Activated naive CD8-positive, alpha-beta T cell treated with anti-CD3 and anti-CD28 coated beads, Interleukin-2, amount 10 ng/mL, durations not matched to agents 7 days and 5 days (primary cell): ENCODE measurements around the gene MEI1. TPM values are rescaled to one million over a fixed set of nuclear protein-coding genes. Genes with fewer than 3 reads are reported as not detected.

Source experiments
- ATAC-seq: fragments of 150-1000 bp; cut with Tn5 transposase; one replicate; pipeline ENCODE4 v1.10.0; 2021; ENCODE audit warnings: low read depth, moderate library complexity
- POLR2A ChIA-PET: fragments of 350-600 bp; sonication (Branson Sonifier 250); formaldehyde crosslinking; loops from one replicate; lab custom pipeline; 2021; ENCODE audit warnings: antibody characterized with exemption; lab: Charles Lee
- DNase-seq: peaks from one replicate; pipeline ENCODE4 v3.0.0; 2021
- H3K27ac Mint-ChIP-seq: one replicate; pipeline ENCODE4 v1.8.0; 2022; ENCODE audit warnings: mild to moderate bottlenecking, mixed read lengths
- H3K27me3 Mint-ChIP-seq: one replicate; pipeline ENCODE4 v1.8.0; 2022; ENCODE audit warnings: mild to moderate bottlenecking, moderate library complexity, mixed read lengths
- H3K36me3 Mint-ChIP-seq: one replicate; pipeline ENCODE4 v1.8.0; 2021; ENCODE audit warnings: mild to moderate bottlenecking, mixed read lengths
- H3K4me1 Mint-ChIP-seq: one replicate; pipeline ENCODE4 v1.8.0; 2021; ENCODE audit warnings: mixed read lengths
- H3K4me3 Mint-ChIP-seq: one replicate; pipeline ENCODE4 v1.8.0; 2022; ENCODE audit warnings: mild to moderate bottlenecking, moderate library complexity, mixed read lengths
- H3K9me3 Mint-ChIP-seq: one replicate; pipeline ENCODE4 v1.8.0; 2021; ENCODE audit warnings: mixed read lengths
- total RNA-seq, 2 experiments: library from RNA; stranded (reverse); gene quantifications; one replicate each; pipeline ENCODE4 v1.2.3, GENCODE V29; 2021

The MEI1 gene
- total RNA-seq, 2 experiments from 2014 or later: 52.1 to 52.5 TPM

GRCh38 chr22:41810022-41810421 lies 110.7 kb downstream of the MEI1 start:
- H3K4me1 Mint-ChIP-seq: peaks cover 10% of the 10 kb centered on the region
- no peak overlapping the region for H3K4me3 Mint-ChIP-seq
- H3K9me3 Mint-ChIP-seq: no peaks in the 10 kb centered on the region
- ATAC-seq (no peak), DNase-seq (no peak)
- POLR2A ChIA-PET: interaction anchor here (0.7 to 1.3 kb wide), 2 partner anchors 9 to 63 kb away, joined by 3 to 5 read pairs; partner anchors contain the start of gene CCDC134
- H3K36me3 Mint-ChIP-seq: peaks cover 11% of the 10 kb centered on the region
- no peak overlapping the region for H3K27ac Mint-ChIP-seq
- no peaks in the 10 kb centered on the region for H3K27me3 Mint-ChIP-seq

- no peak for DNase-seq
- H3K9me3 Mint-ChIP-seq: no peaks in the 10 kb centered on the region
- H3K4me1 Mint-ChIP-seq: peaks cover 4% of the 10 kb centered on the region
- no peak overlapping the region for H3K27ac Mint-ChIP-seq
- ATAC-seq: no peak
- H3K4me3 Mint-ChIP-seq: no peak overlapping the region
- H3K36me3 Mint-ChIP-seq: peaks cover 13% of the 10 kb centered on the region
- H3K27me3 Mint-ChIP-seq: no peaks in the 10 kb centered on the region
- POLR2A ChIA-PET: interaction anchor here (1.9 kb wide), 1 partner anchor 12 kb away, joined by 4 read pairs; the partner anchor contains the start of gene CCDC134
Observed at GRCh38 chr22:41812805-41813545, 113.7 kb downstream of the MEI1 start.

GRCh38 chr22:41813726-41814410 lies 114.6 kb downstream of the MEI1 start:
- ATAC-seq (no peak), DNase-seq (no peak)
- H3K9me3 Mint-ChIP-seq: no peaks in the 10 kb centered on the region
- H3K4me3 Mint-ChIP-seq: no peak overlapping the region
- peaks cover 13% of the 10 kb centered on the region for H3K36me3 Mint-ChIP-seq
- no peaks in the 10 kb centered on the region for H3K27me3 Mint-ChIP-seq
- peaks cover 2% of the 10 kb centered on the region for H3K4me1 Mint-ChIP-seq
- no peak overlapping the region for H3K27ac Mint-ChIP-seq
- POLR2A ChIA-PET: no interaction called here

- Mint-ChIP-seq H3K4me3 (no peak overlapping the region), H3K27me3 (no peaks in the 10 kb centered on the region), H3K27ac (no peak overlapping the region), H3K4me1 (peaks cover 3% of the 10 kb centered on the region), H3K9me3 (no peaks in the 10 kb centered on the region), H3K36me3 (peaks cover 10% of the 10 kb centered on the region)
- DNase-seq: no peak
- no peak for ATAC-seq
- POLR2A ChIA-PET: interaction anchor here (0.7 kb wide), 1 partner anchor 17 kb away, joined by 3 read pairs; the partner anchor contains the start of gene SREBF2
Observed at GRCh38 chr22:41815716-41816115, 116.4 kb downstream of the MEI1 start.

DNA sequence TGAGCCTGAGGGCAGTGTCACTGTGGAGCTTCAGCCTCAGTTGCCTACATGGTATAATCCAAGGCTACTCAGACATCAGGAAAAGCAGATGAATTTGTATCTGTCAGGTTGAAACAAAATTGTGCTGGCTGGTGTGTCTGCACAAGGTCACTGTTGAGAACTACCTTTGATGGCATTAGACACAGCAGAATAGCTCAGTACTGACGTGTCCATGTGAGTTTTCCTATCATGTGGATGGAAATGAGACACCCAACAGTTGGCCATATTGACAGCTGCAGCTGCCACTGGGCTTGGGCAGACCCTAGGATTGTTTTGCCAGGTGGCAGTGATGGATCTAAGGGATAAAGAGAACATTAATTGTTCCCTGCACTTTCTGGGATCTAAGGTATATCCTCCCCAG lies 116.9 kb downstream of the MEI1 start:
- H3K4me3 Mint-ChIP-seq: no peak overlapping the region
- POLR2A ChIA-PET: interaction anchor here (0.7 kb wide), 1 partner anchor 17 kb away, joined by 3 read pairs; the partner anchor contains the start of gene SREBF2

DNA sequence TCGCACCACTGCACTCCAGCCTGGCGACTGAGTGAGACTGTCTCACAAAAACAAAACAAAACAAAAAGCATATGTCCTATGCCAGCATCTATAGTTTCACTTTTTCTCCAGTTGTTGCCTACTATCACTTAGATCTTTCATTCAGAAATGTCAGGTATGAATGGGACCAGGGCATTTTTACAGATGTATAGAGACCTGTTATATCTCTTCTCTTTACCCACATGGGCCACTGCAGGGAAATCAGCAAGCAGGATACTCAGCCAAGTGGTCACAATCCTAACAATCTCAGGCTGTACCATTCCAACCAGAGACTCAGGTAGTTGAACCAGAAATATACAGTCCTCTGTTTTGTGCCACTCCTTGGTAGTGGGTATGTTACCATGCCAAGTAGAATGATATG lies 117.6 kb downstream of the MEI1 start:
- DNase-seq (no peak), ATAC-seq (no peak)
- Mint-ChIP-seq H3K27ac (no peak overlapping the region), H3K4me3 (no peak overlapping the region), H3K4me1 (peaks cover 12% of the 10 kb centered on the region), H3K9me3 (no peaks in the 10 kb centered on the region), H3K27me3 (no peaks in the 10 kb centered on the region), H3K36me3 (peaks cover 10% of the 10 kb centered on the region)
- POLR2A ChIA-PET: no interaction called here

More for the DNA sequence above, 116.9 kb downstream of the MEI1 start:
- Mint-ChIP-seq H3K4me1 (peaks cover 6% of the 10 kb centered on the region), H3K9me3 (no peaks in the 10 kb centered on the region), H3K27me3 (no peaks in the 10 kb centered on the region), H3K27ac (no peak overlapping the region), H3K36me3 (peaks cover 10% of the 10 kb centered on the region)
- DNase-seq: no peak
- ATAC-seq: no peak

GRCh38 chr22:41818011-41818410 lies 118.7 kb downstream of the MEI1 start:
- H3K9me3 Mint-ChIP-seq: no peaks in the 10 kb centered on the region
- no peaks in the 10 kb centered on the region for H3K27me3 Mint-ChIP-seq

GRCh38 chr22:41818596-41818995 lies 119.3 kb downstream of the MEI1 start:
- Mint-ChIP-seq H3K36me3 (peaks cover 10% of the 10 kb centered on the region), H3K4me3 (no peak overlapping the region), H3K27ac (no peak overlapping the region), H3K9me3 (no peaks in the 10 kb centered on the region), H3K27me3 (no peaks in the 10 kb centered on the region), H3K4me1 (peaks cover 16% of the 10 kb centered on the region)
- POLR2A ChIA-PET: interaction anchor here (1.5 kb wide), 1 partner anchor 19 kb away, joined by 4 read pairs; the partner anchor contains the start of gene CCDC134
- DNase-seq: no peak
- ATAC-seq: no peak

More at GRCh38 chr22:41818011-41818410, 118.7 kb downstream of the MEI1 start:
- POLR2A ChIA-PET: interaction anchor here (1.5 kb wide), 1 partner anchor 18 kb away, joined by 4 read pairs; the partner anchor contains the start of gene CCDC134
- Mint-ChIP-seq H3K36me3 (peaks cover 10% of the 10 kb centered on the region), H3K4me3 (no peak overlapping the region), H3K27ac (no peak overlapping the region), H3K4me1 (peaks cover 16% of the 10 kb centered on the region)
- DNase-seq (no peak), ATAC-seq (no peak)

- POLR2A ChIA-PET: interaction anchor here (1.5 kb wide), 1 partner anchor 19 kb away, joined by 4 read pairs; the partner anchor contains the start of gene CCDC134
- no peak overlapping the region for H3K4me3 Mint-ChIP-seq
- no peaks in the 10 kb centered on the region for H3K27me3 Mint-ChIP-seq
- DNase-seq (no peak), ATAC-seq (no peak)
- peaks cover 16% of the 10 kb centered on the region for H3K4me1 Mint-ChIP-seq
- peaks cover 7% of the 10 kb centered on the region for H3K36me3 Mint-ChIP-seq
- no peaks in the 10 kb centered on the region for H3K9me3 Mint-ChIP-seq
- no peak overlapping the region for H3K27ac Mint-ChIP-seq
Observed at GRCh38 chr22:41819257-41819656, 120.0 kb downstream of the MEI1 start.

DNA sequence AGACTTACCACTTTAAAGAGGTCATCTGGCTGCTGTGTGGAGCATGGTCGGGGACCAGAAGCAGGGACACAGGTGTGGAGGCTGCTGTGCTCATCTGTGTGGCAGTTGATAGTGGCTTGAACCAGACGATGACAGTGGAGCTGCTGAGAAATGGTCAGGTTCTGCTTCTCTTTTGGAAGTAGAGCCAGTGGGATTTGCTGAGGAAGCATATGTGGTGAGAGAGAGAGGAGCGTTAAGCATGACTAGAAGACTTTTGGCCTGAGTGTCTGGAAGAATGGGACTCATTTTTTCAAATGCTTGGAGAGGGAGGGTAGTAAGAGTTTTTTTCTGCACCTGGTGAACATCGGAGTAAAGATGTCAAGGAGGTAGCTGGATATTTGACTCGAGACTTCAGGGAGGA lies 121.1 kb downstream of the MEI1 start:
- no peak for DNase-seq
- peaks cover 16% of the 10 kb centered on the region for H3K4me1 Mint-ChIP-seq
- H3K27ac Mint-ChIP-seq: peak overlapping the region; percentile 18
- no peaks in the 10 kb centered on the region for H3K27me3 Mint-ChIP-seq
- H3K4me3 Mint-ChIP-seq: no peak overlapping the region
- H3K36me3 Mint-ChIP-seq: peaks cover 8% of the 10 kb centered on the region
- POLR2A ChIA-PET: no interaction called here
- no peak for ATAC-seq
- no peaks in the 10 kb centered on the region for H3K9me3 Mint-ChIP-seq

DNA sequence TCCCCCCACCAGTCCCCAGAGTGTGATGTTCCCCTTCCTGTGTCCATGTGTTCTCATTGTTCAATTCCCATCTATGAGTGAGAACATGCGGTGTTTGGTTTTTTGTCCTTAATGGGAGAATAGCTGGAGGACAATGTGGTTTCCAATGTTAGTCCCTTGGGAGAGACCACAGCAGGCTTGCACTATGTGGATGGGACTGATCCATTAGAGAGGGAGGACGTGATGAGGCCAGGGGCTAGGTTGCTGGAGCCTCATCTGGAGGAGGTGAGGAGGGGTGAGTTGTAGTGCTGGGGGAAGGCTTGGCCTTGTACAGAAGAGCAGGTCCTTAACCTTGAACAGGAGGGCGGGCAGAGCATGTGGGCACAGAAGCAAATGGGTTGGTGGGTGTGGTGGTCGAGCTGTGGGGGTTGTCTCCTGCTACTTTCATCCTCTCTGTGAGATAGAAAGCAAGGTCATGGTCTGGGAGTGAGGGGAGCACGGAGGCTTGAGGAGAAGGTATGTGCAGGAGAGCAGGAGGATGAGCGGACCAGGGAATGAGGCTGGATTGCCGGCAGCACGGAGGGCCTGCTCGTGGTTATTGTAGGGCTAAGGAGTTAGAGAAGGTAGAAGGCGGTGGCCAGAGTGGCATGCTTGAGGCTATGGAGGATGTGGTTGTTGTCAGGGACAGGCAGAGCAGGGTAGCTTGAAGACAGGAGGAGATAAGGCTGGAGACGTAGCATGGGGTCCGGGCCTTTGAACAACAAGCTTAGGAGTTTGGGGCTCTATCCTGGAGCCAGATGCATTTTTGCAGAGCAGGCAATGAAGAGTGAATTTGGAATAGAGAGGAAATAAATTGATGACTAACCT lies 122.4 kb downstream of the MEI1 start:
- POLR2A ChIA-PET: interaction anchor here (1.4 to 1.6 kb wide), 2 partner anchors 20 to 119 kb away, joined by 4 to 6 read pairs; no protein-coding TSS in a partner anchor
- Mint-ChIP-seq H3K4me1 (peaks cover 16% of the 10 kb centered on the region), H3K36me3 (peaks cover 8% of the 10 kb centered on the region), H3K27ac (peak overlapping the region; percentile 33), H3K9me3 (no peaks in the 10 kb centered on the region), H3K4me3 (no peak overlapping the region), H3K27me3 (no peaks in the 10 kb centered on the region)
- no peak for DNase-seq
- no peak for ATAC-seq

GRCh38 chr22:41822317-41823057 lies 123.2 kb downstream of the MEI1 start:
- Mint-ChIP-seq H3K36me3 (peaks cover 8% of the 10 kb centered on the region), H3K27ac (peak overlapping the region; percentile 33), H3K27me3 (no peaks in the 10 kb centered on the region), H3K9me3 (no peaks in the 10 kb centered on the region), H3K4me1 (peaks cover 18% of the 10 kb centered on the region), H3K4me3 (no peak overlapping the region)
- no peak for DNase-seq
- peak; percentile 70 for ATAC-seq
- POLR2A ChIA-PET: interaction anchor here (1.4 to 1.6 kb wide), 2 partner anchors 21 to 118 kb away, joined by 4 to 6 read pairs; no protein-coding TSS in a partner anchor
